GM23338 (cell line): ENCODE results near the gene CBX5.

ENCODE experiments used
- CREB1 ChIP-seq: fragments of 250-450 bp; sonication (Bioruptor Pico); IDR thresholded peaks from 2 replicates; pipeline ENCODE4 v1.5.0; 2020; ENCODE audit warnings: low read depth, mild to moderate bottlenecking, moderate library complexity
- EZH2 ChIP-seq: fragments of 200-600 bp; sonication (generic); IDR thresholded peaks from one replicate; pipeline ENCODE4 v1.8.0; 2017; ENCODE audit warnings: antibody characterized with exemption, mild to moderate bottlenecking, low read depth; ENCODE audit not compliant: unreplicated experiment
- EZH2phosphoT487 ChIP-seq: fragments of 200-600 bp; sonication (generic); IDR thresholded peaks from one replicate; pipeline ENCODE4 v1.8.1; 2018; ENCODE audit warnings: antibody characterized with exemption; ENCODE audit not compliant: unreplicated experiment
- JUNB ChIP-seq: IDR thresholded peaks from one replicate; pipeline ENCODE4 v1.6.1; 2016; ENCODE audit warnings: antibody characterized with exemption; ENCODE audit not compliant: unreplicated experiment
- POLR2AphosphoS5 ChIP-seq: IDR thresholded peaks from 2 replicates; pipeline ENCODE4 v1.6.1; 2016; ENCODE audit warnings: antibody characterized with exemption, low read depth
- STAT1 ChIP-seq: IDR thresholded peaks from one replicate; pipeline ENCODE4 v1.6.1; 2016; ENCODE audit warnings: antibody characterized with exemption; ENCODE audit not compliant: unreplicated experiment
- ZNF114 ChIP-seq: fragments of 250-450 bp; sonication (Bioruptor Pico); IDR thresholded peaks from 2 replicates; pipeline ENCODE4 v1.5.0; 2020; ENCODE audit warnings: mild to moderate bottlenecking, moderate library complexity
- ZNF331 ChIP-seq: fragments of 250-450 bp; sonication (Bioruptor Pico); IDR thresholded peaks from 2 replicates; pipeline ENCODE4 v1.5.0; 2020; ENCODE audit warnings: low read depth, mild to moderate bottlenecking, moderate library complexity
- TF ChIP-seq, protein P1 (sequence below), 2 experiments: fragments of 200-600 bp in 1 of 2; sonication (generic) in 1 of 2; conservative IDR thresholded peaks; 2 replicates each; pipeline versions ENCODE4 v1.5.1 to v1.6.1; 2016 to 2017; ENCODE audit warnings: antibody characterized with exemption in 2 of 2, low read depth in 2 of 2, mild to moderate bottlenecking in 2 of 2, moderate library complexity in 1 of 2
- TF ChIP-seq, protein P2 (sequence below): fragments of 250-450 bp; sonication (Bioruptor Pico); IDR thresholded peaks from 2 replicates; pipeline ENCODE4 v1.5.0; 2020; ENCODE audit warnings: mild to moderate bottlenecking, moderate library complexity
- TF ChIP-seq, protein P3 (sequence below): IDR thresholded peaks from one replicate; pipeline ENCODE4 v1.6.1; 2018; ENCODE audit warnings: antibody characterized with exemption; ENCODE audit not compliant: unreplicated experiment
- TF ChIP-seq, protein P4 (sequence below): IDR thresholded peaks from 2 replicates; pipeline ENCODE4 v1.6.1; 2016; ENCODE audit warnings: antibody characterized with exemption

DNA sequence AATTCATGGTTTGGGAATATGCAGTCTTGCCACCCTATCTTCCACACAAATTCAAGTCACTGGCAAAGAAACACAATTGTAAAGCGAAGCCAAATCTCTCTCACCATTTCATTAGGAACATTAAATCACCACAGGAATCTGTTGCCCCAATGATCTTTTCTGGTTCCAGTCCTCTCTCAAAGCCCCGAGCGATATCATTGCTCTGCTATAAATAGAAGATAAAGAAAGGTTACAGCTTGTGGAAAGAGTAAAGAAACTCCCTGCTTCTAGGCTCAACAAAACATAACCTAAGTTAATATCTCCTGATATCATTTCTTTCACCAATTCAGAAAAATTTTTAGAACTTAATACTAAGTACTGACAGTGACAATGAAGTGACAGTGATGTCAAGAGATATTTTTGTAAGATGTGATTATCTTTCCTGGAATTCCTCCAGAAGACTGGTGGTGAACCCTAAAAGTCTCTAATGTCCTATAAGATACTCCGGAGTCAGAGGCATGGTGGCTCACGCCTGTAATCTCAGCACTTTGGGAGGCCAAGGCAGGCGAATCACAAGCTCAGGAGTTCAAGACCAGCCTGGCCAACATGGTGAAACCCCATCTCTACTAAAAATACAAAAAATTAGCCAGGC lies 33.8 kb downstream of the CBX5 start:
- TF ChIP-seq, protein P1, sequence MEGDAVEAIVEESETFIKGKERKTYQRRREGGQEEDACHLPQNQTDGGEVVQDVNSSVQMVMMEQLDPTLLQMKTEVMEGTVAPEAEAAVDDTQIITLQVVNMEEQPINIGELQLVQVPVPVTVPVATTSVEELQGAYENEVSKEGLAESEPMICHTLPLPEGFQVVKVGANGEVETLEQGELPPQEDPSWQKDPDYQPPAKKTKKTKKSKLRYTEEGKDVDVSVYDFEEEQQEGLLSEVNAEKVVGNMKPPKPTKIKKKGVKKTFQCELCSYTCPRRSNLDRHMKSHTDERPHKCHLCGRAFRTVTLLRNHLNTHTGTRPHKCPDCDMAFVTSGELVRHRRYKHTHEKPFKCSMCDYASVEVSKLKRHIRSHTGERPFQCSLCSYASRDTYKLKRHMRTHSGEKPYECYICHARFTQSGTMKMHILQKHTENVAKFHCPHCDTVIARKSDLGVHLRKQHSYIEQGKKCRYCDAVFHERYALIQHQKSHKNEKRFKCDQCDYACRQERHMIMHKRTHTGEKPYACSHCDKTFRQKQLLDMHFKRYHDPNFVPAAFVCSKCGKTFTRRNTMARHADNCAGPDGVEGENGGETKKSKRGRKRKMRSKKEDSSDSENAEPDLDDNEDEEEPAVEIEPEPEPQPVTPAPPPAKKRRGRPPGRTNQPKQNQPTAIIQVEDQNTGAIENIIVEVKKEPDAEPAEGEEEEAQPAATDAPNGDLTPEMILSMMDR (conservative IDR thresholded peaks at IDR 0.05; ENCODE audit: low read depth in 2 of 2): no peak
- no peak for TF ChIP-seq EZH2
- TF ChIP-seq, protein P2, sequence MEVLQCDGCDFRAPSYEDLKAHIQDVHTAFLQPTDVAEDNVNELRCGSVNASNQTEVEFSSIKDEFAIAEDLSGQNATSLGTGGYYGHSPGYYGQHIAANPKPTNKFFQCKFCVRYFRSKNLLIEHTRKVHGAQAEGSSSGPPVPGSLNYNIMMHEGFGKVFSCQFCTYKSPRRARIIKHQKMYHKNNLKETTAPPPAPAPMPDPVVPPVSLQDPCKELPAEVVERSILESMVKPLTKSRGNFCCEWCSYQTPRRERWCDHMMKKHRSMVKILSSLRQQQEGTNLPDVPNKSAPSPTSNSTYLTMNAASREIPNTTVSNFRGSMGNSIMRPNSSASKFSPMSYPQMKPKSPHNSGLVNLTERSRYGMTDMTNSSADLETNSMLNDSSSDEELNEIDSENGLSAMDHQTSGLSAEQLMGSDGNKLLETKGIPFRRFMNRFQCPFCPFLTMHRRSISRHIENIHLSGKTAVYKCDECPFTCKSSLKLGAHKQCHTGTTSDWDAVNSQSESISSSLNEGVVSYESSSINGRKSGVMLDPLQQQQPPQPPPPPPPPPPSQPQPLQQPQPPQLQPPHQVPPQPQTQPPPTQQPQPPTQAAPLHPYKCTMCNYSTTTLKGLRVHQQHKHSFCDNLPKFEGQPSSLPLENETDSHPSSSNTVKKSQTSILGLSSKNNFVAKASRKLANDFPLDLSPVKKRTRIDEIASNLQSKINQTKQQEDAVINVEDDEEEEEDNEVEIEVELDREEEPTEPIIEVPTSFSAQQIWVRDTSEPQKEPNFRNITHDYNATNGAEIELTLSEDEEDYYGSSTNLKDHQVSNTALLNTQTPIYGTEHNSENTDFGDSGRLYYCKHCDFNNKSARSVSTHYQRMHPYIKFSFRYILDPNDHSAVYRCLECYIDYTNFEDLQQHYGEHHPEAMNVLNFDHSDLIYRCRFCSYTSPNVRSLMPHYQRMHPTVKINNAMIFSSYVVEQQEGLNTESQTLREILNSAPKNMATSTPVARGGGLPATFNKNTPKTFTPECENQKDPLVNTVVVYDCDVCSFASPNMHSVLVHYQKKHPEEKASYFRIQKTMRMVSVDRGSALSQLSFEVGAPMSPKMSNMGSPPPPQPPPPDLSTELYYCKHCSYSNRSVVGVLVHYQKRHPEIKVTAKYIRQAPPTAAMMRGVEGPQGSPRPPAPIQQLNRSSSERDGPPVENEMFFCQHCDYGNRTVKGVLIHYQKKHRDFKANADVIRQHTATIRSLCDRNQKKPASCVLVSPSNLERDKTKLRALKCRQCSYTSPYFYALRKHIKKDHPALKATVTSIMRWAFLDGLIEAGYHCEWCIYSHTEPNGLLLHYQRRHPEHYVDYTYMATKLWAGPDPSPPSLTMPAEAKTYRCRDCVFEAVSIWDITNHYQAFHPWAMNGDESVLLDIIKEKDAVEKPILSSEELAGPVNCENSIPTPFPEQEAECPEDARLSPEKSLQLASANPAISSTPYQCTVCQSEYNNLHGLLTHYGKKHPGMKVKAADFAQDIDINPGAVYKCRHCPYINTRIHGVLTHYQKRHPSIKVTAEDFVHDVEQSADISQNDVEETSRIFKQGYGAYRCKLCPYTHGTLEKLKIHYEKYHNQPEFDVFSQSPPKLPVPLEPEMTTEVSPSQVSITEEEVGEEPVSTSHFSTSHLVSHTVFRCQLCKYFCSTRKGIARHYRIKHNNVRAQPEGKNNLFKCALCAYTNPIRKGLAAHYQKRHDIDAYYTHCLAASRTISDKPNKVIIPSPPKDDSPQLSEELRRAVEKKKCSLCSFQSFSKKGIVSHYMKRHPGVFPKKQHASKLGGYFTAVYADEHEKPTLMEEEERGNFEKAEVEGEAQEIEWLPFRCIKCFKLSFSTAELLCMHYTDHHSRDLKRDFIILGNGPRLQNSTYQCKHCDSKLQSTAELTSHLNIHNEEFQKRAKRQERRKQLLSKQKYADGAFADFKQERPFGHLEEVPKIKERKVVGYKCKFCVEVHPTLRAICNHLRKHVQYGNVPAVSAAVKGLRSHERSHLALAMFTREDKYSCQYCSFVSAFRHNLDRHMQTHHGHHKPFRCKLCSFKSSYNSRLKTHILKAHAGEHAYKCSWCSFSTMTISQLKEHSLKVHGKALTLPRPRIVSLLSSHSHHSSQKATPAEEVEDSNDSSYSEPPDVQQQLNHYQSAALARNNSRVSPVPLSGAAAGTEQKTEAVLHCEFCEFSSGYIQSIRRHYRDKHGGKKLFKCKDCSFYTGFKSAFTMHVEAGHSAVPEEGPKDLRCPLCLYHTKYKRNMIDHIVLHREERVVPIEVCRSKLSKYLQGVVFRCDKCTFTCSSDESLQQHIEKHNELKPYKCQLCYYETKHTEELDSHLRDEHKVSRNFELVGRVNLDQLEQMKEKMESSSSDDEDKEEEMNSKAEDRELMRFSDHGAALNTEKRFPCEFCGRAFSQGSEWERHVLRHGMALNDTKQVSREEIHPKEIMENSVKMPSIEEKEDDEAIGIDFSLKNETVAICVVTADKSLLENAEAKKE: no peak
- no peak for TF ChIP-seq STAT1
- TF ChIP-seq, protein P3, sequence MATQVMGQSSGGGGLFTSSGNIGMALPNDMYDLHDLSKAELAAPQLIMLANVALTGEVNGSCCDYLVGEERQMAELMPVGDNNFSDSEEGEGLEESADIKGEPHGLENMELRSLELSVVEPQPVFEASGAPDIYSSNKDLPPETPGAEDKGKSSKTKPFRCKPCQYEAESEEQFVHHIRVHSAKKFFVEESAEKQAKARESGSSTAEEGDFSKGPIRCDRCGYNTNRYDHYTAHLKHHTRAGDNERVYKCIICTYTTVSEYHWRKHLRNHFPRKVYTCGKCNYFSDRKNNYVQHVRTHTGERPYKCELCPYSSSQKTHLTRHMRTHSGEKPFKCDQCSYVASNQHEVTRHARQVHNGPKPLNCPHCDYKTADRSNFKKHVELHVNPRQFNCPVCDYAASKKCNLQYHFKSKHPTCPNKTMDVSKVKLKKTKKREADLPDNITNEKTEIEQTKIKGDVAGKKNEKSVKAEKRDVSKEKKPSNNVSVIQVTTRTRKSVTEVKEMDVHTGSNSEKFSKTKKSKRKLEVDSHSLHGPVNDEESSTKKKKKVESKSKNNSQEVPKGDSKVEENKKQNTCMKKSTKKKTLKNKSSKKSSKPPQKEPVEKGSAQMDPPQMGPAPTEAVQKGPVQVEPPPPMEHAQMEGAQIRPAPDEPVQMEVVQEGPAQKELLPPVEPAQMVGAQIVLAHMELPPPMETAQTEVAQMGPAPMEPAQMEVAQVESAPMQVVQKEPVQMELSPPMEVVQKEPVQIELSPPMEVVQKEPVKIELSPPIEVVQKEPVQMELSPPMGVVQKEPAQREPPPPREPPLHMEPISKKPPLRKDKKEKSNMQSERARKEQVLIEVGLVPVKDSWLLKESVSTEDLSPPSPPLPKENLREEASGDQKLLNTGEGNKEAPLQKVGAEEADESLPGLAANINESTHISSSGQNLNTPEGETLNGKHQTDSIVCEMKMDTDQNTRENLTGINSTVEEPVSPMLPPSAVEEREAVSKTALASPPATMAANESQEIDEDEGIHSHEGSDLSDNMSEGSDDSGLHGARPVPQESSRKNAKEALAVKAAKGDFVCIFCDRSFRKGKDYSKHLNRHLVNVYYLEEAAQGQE: no peak
- no peak for TF ChIP-seq POLR2AphosphoS5
- TF ChIP-seq, protein P4, sequence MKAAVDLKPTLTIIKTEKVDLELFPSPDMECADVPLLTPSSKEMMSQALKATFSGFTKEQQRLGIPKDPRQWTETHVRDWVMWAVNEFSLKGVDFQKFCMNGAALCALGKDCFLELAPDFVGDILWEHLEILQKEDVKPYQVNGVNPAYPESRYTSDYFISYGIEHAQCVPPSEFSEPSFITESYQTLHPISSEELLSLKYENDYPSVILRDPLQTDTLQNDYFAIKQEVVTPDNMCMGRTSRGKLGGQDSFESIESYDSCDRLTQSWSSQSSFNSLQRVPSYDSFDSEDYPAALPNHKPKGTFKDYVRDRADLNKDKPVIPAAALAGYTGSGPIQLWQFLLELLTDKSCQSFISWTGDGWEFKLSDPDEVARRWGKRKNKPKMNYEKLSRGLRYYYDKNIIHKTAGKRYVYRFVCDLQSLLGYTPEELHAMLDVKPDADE: no peak
- TF ChIP-seq CREB1 (CRISPR knock-in tag): no peak
- TF ChIP-seq EZH2phosphoT487: no peak
- no peak for TF ChIP-seq ZNF331 (CRISPR knock-in tag)
- no peak for TF ChIP-seq ZNF114 (CRISPR knock-in tag)
- TF ChIP-seq JUNB: no peak
